SK-N-DZ (cell line): ENCODE measurements around the gene UQCR11.

Experiments used
- DNase-seq: peaks from one replicate; pipeline ENCODE4 v3.0.0-alpha.2; 2015; ENCODE audit warnings: low spot score

UQCR11 gene

DNA sequence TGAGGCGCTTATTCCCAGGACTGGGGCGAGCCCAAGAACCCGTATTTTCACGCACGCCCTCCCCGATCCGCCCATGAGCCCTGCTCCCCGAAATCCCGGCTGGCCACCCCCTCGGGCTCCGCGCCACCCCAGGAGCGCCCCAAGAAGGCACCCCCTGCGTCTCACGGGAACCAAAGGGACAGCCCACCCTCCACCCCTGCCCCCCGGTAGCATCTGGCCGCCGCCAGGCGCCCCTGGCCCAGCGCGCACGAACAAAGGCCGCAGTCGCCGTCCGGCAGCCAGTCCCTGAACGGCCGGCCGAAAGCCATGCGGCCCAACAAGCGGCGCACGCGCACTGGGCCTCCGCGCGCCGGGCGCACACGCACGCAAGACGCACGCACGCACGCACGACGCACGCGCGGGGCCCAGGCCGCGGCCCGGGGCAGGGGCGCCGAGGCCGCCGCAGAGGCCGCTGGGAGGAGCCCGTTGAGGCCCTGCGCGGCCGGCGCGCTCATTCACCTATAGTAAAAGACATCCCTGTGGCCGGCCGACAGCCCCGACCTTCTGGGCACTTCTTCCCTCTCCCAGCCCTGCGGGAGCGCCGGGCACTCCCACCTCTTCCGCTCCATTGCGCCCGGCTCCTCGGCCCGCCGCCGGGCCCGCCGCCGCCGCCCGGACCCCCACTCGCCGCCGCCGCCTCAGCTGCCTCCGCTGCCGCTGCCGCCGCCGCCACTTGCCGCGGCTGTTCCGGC is 13.1 kb downstream of the UQCR11 start:
- peak; percentile 86 for DNase-seq

DNA sequence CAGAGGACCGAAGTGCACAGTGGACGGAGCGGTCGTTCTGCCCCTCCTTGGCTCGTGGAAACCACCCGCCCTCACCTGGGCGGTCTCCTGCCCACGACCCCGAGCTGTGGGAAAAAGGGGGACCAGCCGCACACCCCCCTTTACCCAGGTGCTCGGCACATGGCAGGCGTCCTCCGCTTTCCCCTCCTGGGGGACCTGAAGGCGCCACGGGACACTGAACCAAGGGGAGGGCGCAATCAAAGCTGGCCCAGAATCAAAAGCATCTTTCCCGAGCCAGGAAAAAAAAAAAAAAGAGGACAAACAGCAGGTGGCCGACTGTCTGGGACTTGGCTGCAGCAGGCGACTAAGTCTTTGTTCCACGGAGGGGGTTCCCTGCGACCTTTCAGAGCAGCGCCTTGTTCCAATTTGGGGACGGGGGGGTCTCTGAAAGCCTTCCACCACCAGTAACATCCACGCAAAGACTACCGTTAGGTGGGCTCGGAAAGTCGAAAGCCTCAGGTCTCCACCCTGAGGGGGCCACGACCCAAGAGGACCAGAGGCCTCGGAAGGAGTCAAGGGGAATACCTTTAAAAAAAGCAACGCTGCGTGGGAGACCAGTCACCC is 13.7 kb downstream of the UQCR11 start:
- DNase-seq = no peak

DNA sequence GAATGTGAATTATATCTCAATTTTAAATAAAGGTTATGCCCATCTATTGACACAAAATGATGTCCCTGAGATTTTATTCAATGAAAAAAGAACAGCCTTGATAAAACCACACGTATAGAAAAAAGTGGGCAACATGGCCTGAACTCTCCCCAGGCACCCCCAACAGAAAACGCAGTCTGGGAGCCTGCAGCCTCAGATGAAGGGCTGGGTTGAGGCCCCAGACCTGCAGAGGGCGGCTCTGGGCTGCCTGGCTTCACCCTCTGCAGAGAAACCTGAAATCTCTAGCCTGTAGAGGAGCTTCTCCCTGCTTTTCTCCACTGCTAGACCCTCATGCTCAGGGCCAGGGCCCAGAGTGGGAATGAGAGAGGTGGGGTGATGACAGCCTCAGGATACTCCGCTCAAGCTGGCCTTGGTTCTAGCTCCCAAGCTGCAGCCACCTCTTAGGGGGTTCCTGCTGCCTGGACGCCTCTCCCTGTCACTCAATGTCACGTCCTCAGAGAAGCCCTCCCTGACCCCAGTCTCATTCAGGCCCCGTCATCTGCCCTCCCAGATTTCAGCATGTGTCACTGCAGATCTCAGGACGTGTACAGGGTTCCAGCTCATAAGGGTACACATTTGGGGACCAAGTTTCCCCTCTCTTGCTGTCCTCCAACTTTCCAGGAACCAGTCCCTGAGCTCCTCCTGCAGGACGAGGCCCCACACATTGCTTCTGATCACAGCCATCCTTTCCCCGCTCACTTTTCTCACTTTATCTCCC is 14.4 kb downstream of the UQCR11 start:
- DNase-seq = peak; percentile 65

DNA sequence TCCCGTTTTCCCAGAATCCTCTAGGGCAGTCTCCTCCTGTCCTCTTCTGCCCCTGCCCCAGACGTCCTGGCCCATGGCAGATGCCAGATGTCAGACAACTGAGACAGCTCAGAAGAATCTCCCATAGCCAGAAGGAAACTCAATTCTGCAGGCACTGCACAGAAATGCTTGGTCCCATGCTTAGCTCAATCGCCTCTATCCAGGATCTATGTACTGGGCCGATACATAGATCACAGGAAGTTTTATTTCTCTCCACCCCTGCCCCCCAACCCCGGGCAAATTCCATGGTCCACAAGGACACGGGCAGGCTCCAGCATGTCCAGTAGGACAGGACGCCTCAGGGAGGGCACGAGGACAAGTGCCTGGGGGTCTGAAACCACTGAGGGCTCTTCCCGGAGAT is 17.4 kb downstream of the UQCR11 start:
- DNase-seq = no peak

DNA sequence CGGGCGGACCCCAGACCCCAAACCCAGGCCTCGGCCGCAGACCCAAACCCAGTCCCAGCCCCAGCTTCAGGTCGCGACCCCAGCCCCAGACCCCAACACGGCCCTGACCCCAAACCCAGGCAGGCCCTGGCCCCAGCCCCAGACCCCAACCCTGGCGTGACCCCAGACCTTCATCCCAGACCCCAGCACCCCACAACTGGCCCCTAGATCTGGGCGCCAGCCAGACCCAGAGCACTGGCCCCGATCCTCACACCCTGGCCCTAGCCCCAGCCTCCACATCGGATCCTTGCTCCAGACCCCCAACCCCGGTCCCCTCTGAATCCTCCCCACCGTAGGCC is 20.1 kb downstream of the UQCR11 start:
- DNase-seq = no peak

DNA sequence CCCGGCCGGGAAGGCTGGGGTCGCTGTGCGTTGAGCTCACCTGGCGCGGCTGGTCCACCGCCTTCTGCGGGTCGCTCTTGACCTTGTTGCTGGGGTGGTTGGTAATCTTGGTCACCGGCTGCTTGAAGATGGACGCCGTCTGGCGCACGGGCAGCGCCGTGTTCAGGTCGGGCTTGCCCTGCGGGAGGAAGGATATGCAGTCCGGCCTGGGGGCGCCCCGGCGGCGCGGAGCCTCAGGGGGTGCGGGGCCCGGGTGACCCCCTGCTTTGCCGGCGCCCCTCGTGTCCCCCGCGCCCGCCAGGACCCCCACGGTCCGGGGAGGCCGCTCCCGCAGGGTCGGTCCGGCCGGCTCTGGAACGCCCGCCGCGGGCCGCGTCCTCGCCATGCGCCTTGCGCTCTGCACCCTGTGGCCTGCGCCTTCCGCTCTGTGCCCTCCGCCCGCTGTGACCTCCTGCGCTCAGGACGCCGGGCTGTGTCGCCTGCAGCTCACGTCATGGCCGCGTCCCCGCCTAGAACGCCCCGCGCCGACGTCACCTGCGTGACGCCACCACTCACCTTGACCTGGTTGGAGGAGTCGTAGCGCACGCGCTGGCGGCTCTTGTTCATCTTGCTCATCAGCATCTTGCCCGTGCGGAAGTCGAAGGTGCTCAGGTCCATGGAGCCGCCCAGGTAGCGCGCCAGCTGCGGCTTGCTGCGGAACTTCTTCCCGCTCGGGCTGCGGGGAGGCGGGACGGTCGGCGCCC is 20.6 kb downstream of the UQCR11 start:
- DNase-seq = no peak

DNA sequence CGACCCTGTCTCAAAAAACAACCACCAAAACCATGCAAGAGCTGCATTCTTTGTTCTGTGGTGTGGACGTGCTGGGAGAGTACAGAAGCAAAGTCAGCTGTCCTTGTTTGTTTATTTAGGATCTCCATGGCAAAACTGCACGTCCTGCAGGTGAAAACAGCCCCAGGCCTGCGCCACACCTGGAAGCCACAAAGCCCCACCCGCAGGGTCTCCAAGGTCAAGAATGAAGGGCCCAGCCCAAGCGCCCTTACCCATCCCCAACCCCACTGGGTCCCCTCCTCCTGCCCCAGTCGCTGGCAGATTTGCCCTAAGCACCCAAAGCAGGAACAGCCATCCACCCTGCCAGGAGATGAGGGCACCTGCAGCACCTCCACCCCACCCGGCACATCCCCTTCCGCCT is 23.1 kb downstream of the UQCR11 start:
- DNase-seq = no peak

DNA sequence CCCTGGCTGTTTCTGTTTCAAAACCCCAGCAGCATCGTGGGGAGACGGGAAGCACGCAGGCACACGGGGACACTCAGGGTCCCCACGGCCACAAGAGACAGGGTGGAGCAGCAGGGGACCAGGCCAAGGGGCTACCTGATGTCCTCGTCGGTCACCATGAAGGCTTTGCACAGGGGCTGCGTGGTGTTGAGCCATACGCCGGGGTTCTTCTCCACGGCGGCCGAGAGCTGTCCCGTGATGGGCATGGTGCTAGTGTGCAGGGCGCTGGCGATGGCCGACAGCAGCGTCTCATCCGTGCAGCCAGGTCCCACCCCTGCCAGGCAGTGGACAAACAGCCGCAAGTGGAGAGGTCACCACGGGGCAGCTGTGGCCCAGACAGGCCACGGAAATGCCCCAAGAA is 24.3 kb downstream of the UQCR11 start:
- no peak for DNase-seq

DNA sequence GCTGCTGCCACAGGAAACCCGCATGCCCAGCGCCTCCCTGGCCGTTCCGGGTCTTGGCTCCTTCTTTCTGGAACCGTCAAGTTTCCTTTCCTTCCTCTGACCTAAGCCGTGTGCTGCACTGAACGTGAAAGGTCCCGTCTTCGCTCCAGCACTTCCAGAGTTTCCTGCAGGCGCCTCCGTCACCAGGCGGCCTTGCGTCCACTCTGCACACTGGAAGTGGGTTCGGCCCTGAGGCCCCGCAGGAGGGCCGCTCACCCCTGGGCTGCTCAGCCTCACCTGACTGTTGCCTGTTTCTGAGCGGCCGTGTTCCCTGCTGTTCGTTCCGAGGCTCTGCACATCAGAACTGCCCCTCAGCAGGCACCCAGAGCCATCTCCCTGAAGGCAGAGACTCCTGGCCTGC is 24.9 kb downstream of the UQCR11 start:
- no peak for DNase-seq

DNA sequence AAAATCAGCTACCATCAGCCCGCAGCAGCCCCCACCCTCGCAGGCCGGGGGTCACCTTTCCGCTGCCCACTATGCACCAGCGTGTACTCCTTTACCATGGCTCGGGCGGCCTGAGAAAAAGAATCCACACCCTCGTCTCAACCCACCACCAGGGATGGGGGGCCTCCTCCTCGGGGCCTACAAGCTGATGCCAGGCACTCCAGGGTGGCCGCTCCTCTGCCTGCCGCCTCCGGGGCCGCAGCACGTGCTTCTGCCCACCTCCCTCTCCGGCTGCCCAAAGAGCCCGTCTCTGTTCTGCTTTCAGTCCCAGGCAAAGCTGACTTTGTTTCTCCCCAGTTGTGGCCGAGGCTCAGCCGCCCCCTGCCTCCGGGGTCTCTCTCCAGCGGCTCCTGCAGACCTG is 26.0 kb downstream of the UQCR11 start:
- no peak for DNase-seq

DNA sequence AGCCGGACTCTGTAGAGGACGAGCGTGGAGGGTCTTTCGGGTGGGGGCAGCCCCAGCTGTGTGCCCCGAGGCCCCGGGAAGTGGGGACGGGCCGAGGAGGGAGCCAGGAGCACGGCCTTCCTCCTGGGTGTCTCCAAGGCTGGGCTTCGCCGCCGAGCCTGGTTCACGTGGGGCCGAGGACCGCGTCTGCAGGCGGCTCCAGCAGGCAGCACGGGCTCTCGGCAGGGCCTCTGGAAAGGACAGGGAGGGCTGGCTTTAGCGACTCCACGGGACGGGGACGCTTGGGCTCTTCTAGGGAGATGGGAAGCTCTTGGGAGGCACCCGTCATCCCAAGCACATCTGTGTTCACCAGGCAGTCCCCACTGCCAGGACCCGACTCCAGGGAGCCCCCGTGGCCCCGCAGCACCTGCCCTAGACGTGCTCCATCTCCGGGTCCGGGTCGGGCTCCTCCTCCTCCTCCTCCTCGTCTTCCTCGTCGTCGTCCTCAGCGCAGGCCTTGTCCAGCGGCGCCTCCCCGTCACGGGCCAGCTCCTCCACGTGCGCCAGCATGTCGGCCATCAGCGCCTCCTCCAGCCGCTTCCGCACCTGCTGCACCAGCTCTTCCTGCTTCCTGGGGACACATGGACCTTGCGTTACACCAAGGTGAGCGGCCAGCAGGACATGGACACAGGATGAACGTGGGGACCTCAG is 27.2 kb downstream of the UQCR11 start:
- no peak for DNase-seq

DNA sequence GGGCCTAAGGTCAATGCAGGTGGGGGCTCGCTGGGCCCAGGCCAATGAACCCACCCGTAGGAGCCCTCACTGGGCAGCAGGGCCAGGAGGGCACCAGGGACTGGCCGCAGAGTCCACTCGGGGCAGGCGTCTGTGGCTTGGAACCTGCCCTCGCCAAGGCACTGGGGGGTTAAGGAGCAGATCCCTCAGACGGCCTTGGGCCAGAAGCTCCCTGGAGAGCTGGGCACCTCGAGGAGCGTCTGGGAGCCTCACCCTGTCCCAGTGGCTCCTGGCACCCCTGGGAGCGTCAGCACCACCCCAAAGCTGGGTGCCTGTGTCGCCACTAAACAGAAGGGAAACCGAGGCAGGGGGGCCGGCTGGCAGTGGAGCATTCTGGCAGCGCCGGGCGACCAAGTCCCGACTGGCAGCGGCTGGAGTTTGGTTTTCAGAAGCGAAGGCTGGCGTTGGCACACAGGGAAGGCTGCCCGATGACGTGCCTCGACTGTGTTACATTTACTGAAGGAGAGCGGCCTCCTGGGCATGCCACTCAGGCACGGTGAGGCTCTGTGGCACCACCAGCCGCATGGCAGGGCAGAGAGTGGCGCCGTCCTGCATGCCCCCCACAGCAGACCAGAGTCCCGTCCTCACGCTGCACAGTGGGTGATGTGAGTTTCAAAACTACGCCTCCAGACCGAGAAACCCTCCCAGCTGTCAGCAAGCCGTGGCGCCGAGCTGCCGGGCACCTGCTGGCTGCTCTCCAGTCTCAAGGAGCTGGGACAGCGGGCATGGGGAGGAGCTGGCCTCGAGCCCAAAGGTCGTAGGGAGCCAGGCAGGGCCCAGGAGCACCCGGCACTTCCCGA is 28.0 kb downstream of the UQCR11 start:
- DNase-seq = no peak

DNA sequence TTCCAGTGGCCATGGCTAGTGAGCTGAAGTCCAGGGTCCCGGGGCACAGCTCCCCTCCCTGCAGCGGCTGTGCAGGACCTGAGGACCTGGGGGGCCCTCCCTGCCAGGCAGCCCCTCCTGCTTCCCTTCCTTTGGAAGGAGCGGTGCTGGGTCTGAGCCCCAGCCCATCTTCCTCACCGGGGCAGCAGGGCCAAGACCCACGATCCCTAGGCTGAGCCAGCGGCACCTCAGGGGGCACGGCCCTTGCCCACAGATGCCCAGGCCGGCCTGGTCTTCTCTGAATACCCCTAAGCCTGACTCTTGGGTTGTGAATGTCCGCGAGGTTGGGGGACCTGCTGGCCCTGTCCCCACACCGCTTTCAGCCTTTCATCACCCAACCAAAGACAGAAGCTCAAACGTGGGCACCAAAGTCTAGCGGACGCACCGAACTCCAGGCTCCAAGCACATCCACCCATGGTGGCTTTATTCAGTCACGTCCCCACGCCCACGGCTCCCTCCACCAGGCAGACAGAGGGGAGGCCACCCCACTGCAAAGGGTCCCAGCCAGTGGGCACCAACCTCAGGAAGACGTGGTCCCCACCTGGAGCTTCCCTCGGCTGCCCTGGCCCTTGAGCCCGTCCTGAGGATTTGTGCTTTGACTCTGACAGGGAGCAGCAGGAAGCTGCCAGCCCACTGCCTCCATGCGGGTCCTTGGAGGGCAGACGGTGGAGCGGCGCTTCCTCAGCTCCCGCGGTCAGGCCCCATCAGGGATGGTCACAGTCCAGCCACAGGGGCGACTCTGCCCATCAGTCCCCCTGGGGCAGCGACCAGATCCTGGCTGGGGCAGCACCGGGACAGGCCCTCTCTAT is 28.8 kb downstream of the UQCR11 start:
- DNase-seq = no peak

DNA sequence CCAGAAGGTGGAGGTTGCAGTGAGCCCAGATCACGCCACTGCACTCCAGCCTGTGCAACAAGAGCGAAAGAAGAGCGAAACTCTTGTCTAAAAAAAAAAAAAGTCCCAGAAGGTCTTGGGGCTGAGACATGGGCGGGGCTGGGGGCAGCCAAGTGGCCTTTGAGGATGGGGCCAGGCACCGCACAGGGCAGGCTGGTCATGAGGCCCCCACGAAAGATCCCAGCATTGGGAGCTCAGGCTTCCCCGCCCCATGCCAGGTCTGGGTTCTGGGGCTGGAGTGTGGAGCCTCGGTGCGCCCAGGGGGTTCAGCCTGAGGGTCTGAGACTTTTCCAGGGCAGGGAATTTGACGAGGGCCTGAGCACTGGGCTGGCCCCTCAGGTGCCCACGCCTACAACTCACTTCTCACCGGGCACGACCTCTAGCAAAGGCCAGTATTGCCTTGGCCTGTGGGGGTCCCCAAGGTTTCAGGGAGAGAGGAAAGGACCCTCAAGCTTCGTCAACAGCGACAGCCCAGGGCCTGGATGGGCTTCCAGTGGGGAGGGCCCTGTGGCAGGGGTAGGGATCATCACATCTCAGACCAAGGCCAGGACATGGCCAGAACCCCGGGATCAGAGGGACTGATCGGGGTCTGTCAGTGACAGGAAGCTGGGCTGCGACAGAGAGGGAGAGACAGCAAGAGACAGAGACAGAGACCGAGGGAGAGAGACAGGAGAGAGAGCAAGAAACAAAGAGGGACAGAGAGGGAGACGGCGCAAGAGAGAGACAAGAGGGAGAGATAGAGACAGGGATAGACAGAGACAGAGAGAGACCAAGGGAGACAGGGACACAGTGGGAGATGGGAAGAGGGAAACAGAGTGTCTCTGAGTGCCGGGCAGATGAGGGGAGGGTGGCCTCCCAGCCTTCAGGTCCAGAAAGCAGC is 29.7 kb downstream of the UQCR11 start:
- DNase-seq = no peak

DNA sequence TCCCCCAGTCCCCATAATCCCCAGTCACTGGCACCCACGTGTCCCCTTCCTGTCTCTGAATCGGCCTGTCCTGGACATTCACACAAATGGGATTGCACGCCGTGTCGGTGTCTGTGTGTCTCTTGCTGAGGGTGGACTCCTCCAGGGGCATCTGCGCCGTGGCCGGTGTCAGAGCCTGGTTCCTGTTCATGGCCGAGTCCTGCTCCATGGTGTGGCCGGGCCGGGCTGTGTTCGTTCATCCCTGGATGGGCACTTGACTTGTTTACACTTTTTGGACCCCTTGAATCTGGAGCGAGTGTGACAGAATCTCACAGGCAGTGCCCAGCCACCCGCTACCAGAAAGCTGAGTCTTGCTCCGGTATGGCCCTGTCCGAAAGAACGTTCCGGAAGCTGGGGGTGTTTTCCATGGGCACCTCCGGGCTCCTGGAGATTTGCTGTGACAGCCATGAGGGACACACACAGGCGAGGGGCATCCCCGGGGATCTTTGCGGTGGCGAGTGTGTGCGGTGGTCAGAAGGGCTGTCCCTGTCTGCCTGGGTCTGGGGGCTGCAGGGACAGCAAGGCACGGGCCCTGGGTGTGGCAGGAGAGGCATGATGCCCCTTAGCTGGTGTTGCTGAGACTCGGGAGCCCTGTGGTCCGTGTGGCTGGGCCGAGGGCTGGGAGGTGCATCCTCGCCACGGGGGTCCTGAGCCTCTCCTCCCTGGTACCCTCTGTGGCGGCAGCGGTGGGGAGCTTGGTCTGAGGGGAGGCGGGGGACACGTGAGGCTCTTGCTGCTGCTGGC is 30.7 kb downstream of the UQCR11 start:
- DNase-seq = no peak

DNA sequence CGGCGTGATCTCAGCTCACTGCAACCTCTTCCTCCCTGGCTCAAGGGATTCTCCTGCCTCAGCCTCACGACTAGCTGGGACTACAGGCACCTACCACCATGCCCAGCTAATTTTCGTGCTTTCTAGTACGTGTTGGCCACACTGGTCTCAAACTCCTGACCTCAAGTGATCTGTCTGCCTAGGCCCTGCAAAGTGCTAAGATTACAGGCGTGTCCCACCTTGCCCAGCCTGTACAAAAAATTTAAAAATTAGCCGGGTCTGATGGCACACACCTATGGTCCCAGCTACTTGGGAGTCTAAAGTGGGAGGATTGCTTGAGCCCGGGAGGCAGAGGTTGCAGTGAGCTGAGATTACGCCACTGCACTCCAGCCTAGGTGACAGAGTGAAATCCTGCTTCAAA is 32.5 kb downstream of the UQCR11 start:
- DNase-seq = no peak

DNA sequence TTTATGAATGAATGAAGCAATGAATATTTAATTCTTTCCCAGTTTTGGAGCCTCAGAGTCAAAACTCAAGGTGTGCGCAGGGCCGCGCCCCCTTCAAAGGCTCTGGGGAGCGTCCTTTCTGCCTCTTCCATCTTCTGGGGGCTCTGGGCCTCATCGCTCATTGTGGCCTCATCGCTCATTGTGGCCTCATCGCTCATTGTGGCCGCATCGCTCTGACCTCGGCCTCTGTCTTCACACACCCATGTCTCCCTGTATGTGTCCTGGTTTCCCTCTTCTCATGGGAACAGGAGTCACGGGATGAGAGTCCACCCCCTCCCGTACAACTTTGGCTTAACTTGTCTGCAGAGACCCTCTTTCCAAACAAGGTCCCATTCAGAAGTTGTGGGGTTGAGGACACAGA is 33.9 kb downstream of the UQCR11 start:
- no peak for DNase-seq

DNA sequence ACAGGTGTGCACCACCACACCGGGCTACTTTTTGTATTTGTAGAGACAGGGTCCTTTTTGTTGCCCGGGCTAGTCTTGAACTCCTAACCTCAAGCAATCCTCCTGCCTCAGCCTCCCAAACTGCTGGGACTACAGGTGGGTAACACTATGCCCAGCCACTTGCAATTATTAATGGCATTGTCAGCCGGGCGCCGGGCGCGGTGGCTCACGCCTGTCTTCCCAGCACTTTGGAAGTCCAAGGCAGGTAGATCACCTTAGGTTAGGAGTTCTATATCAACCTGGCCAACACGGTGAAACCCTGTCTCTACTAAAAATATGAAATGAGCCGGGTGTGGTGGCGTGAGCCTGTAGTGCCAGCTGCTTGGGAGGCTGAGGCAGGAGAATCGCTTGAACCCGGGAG is 34.4 kb downstream of the UQCR11 start:
- no peak for DNase-seq
